Measurements from ENCODE around the gene ZNF506. TPM values are rescaled to one million over a fixed set of nuclear protein-coding genes. Genes with fewer than 3 reads are reported as not detected.
"Not testable (repeated sequence)": the region's sequence is repeated elsewhere in the genome, so short reads cannot be mapped to it uniquely, and the experiment has no call there.

Gene ZNF506
- total RNA-seq, 1 donor from 2014 or later, result 12.9 TPM

DNA sequence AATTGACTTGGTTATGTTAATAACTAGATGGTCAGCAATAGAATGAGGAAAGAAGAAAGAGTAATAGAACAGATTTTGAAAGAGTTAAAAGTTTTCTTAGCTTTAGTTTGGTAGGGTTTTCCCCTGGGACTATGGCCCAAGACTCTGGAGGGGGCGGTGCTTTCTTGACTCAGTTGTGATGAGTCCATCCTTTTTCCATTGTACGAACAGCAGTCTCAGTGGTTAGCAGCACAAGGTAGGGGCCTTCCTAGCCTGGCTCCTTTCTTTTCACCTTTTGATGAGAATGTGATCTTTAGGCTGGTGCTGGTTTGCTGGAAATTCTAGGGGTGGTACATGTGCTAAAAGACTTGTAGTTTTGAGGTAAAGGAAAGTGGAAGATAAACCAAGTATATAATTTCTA, 38.8 kb downstream of the ZNF506 start:
- Histone ChIP-seq H3K36me3 (ENCODE audit: insufficient read depth, low read length) (peaks cover 11% of the 10 kb centered on the region), H3K4me1 (ENCODE audit: insufficient read depth, low read length) (no peaks in the 10 kb centered on the region), H3K27ac (ENCODE audit: low read depth, low read length) (no peak overlapping the region), H4K20me1 (ENCODE audit: insufficient read depth, low read length) (no peaks in the 10 kb centered on the region), H3K9me3 (ENCODE audit: insufficient read depth, low read depth, low read length) (peaks cover 5% of the 10 kb centered on the region), H3K9ac (ENCODE audit: low read length) (no peak overlapping the region), H2AFZ (ENCODE audit: low read depth, low read length) (no peak overlapping the region), H3K4me2 (ENCODE audit: low read length) (no peak overlapping the region), H3K27me3 (ENCODE audit: insufficient read depth, low read length) (no peaks in the 10 kb centered on the region), H3K4me3 (ENCODE audit: insufficient read depth, low read depth, low read length) (no peak overlapping the region), H3K79me2 (ENCODE audit: insufficient read depth, low read length) (no peaks in the 10 kb centered on the region)
- H3K27ac Mint-ChIP-seq (ENCODE audit: unreplicated experiment), result no peak overlapping the region
- H3K9me3 Mint-ChIP-seq (ENCODE audit: unreplicated experiment), result peaks cover 11% of the 10 kb centered on the region
- FAIRE-seq (no peak), DNase-seq (ENCODE audit: low read depth) (no peak)
- H3K36me3 Mint-ChIP-seq (ENCODE audit: low read depth, unreplicated experiment), result peaks cover 52% of the 10 kb centered on the region
- no peak for TF ChIP-seq EZH2 (IDR thresholded peaks at IDR 0.05; ENCODE audit: insufficient read depth, low read length)
- TF ChIP-seq, protein P1, sequence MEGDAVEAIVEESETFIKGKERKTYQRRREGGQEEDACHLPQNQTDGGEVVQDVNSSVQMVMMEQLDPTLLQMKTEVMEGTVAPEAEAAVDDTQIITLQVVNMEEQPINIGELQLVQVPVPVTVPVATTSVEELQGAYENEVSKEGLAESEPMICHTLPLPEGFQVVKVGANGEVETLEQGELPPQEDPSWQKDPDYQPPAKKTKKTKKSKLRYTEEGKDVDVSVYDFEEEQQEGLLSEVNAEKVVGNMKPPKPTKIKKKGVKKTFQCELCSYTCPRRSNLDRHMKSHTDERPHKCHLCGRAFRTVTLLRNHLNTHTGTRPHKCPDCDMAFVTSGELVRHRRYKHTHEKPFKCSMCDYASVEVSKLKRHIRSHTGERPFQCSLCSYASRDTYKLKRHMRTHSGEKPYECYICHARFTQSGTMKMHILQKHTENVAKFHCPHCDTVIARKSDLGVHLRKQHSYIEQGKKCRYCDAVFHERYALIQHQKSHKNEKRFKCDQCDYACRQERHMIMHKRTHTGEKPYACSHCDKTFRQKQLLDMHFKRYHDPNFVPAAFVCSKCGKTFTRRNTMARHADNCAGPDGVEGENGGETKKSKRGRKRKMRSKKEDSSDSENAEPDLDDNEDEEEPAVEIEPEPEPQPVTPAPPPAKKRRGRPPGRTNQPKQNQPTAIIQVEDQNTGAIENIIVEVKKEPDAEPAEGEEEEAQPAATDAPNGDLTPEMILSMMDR (IDR thresholded peaks at IDR 0.05; ENCODE audit: insufficient read depth, low read depth, low read length), result no peak
- H3K4me3 Mint-ChIP-seq (ENCODE audit: unreplicated experiment), result no peak overlapping the region
- no peaks in the 10 kb centered on the region for H3K4me1 Mint-ChIP-seq (ENCODE audit: low read depth, unreplicated experiment)
- H3K27me3 Mint-ChIP-seq (ENCODE audit: low read depth, unreplicated experiment), result no peaks in the 10 kb centered on the region

DNA sequence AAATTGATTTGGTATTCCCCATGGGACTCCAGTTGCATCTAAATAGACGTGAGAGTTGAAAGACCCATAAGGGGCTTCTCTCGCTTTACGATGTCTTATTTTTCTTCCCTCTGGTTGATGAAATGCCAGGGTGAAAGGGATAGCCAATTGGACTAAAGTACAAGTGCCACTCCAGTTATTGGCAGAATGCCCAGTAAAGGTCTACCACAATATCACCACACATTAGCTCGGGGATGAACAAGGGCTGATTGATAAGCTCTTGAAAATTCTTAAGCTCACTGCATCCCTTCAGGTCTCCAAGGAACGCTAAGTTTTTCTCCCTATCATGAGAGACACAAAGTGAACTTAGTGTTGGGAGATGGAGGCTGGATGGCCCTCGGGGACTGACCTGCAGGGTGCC, 39.8 kb downstream of the ZNF506 start:
- H3K27ac ChIP-seq (ENCODE audit: low read depth, low read length); H2AFZ ChIP-seq (ENCODE audit: low read depth, low read length); H3K9ac ChIP-seq (ENCODE audit: low read length); H3K36me3 ChIP-seq (ENCODE audit: insufficient read depth, low read length); H3K4me1 ChIP-seq (ENCODE audit: insufficient read depth, low read length); FAIRE-seq; H4K20me1 ChIP-seq (ENCODE audit: insufficient read depth, low read length); H3K27ac Mint-ChIP-seq (ENCODE audit: unreplicated experiment); H3K4me2 ChIP-seq (ENCODE audit: low read length); H3K4me3 Mint-ChIP-seq (ENCODE audit: unreplicated experiment); H3K9me3 ChIP-seq (ENCODE audit: insufficient read depth, low read depth, low read length); H3K27me3 Mint-ChIP-seq (ENCODE audit: low read depth, unreplicated experiment); H3K27me3 ChIP-seq (ENCODE audit: insufficient read depth, low read length); H3K4me3 ChIP-seq (ENCODE audit: insufficient read depth, low read depth, low read length); H3K79me2 ChIP-seq (ENCODE audit: insufficient read depth, low read length); H3K4me1 Mint-ChIP-seq (ENCODE audit: low read depth, unreplicated experiment): not testable (repeated sequence)
- Mint-ChIP-seq H3K9me3 (ENCODE audit: unreplicated experiment) (peaks cover 11% of the 10 kb centered on the region), H3K36me3 (ENCODE audit: low read depth, unreplicated experiment) (peaks cover 48% of the 10 kb centered on the region)
- DNase-seq (ENCODE audit: low read depth), result peak; percentile 24

DNA sequence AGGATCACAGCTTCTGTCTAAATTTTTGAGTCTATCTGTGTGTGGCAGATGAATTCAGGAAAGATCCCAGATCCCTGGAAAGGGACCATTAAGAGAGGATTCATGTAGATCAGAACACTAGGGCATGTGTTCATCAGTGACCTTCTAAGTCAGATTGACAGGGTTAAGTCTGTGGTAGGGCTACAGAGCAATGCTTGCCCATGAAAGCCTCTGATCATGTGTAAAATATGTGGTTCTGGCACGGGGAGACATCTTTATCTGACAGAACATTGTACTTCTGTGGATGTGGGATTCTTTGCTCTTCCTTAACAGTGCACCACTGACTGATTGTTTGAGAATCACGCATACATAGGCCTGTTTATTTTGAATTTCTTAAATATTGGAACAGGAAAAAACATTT, 42.9 kb downstream of the ZNF506 start:
- peaks cover 6% of the 10 kb centered on the region for H3K36me3 ChIP-seq (ENCODE audit: insufficient read depth, low read length)
- Mint-ChIP-seq H3K27ac (ENCODE audit: unreplicated experiment) (no peak overlapping the region), H3K9me3 (ENCODE audit: unreplicated experiment) (peaks cover 7% of the 10 kb centered on the region), H3K4me3 (ENCODE audit: unreplicated experiment) (peak overlapping the region; percentile 94), H3K4me1 (ENCODE audit: low read depth, unreplicated experiment) (peaks cover 5% of the 10 kb centered on the region), H3K36me3 (ENCODE audit: low read depth, unreplicated experiment) (peaks cover 29% of the 10 kb centered on the region), H3K27me3 (ENCODE audit: low read depth, unreplicated experiment) (no peaks in the 10 kb centered on the region)
- H3K79me2 ChIP-seq (ENCODE audit: insufficient read depth, low read length), result peaks cover 7% of the 10 kb centered on the region
- no peak overlapping the region for H3K27ac ChIP-seq (ENCODE audit: low read depth, low read length)
- H3K27me3 ChIP-seq (ENCODE audit: insufficient read depth, low read length), result no peaks in the 10 kb centered on the region
- no peak for TF ChIP-seq EZH2 (IDR thresholded peaks at IDR 0.05; ENCODE audit: insufficient read depth, low read length)
- TF ChIP-seq, protein P1 (IDR thresholded peaks at IDR 0.05; ENCODE audit: insufficient read depth, low read depth, low read length), result no peak
- H3K4me3 ChIP-seq (ENCODE audit: insufficient read depth, low read depth, low read length), result no peak overlapping the region
- no peak for FAIRE-seq
- H3K4me2 ChIP-seq (ENCODE audit: low read length), result no peak overlapping the region
- no peak overlapping the region for H2AFZ ChIP-seq (ENCODE audit: low read depth, low read length)
- no peak overlapping the region for H3K9ac ChIP-seq (ENCODE audit: low read length)
- H4K20me1 ChIP-seq (ENCODE audit: insufficient read depth, low read length), result no peaks in the 10 kb centered on the region
- peaks cover 3% of the 10 kb centered on the region for H3K9me3 ChIP-seq (ENCODE audit: insufficient read depth, low read depth, low read length)
- no peak for DNase-seq (ENCODE audit: low read depth)
- H3K4me1 ChIP-seq (ENCODE audit: insufficient read depth, low read length), result peaks cover 13% of the 10 kb centered on the region

Measured in astrocyte (in vitro differentiated cells and primary cell).